K562 (cell line): ENCODE results near the gene PAQR6. TPM values are rescaled to one million over a fixed set of nuclear protein-coding genes. Genes with fewer than 3 reads are reported as not detected.

Experiments
- ATAC-seq: fragments of 200-7000 bp; cut with Tn5 transposase; 3 replicates; pipeline ENCODE4 v1.9.1; 2020; ENCODE audit warnings: moderate library complexity
- BruUV-seq: library from RNA; stranded (reverse); fragments of 400-500 nt; replicated peaks from 2 replicates; lab custom pipeline; 2021; lab: Mats Ljungman, UMichigan
- CTCF ChIA-PET: fragments of 300-600 bp; formaldehyde crosslinking; extraction: SDS; loops from one replicate; lab custom pipeline; 2021; ENCODE audit warnings: low intra/inter-chr PET ratio; lab: Yijun Ruan, JAX
- POLR2A ChIA-PET: fragments of 300-600, 350-650 bp; sonication (Branson Sonifier 250); formaldehyde crosslinking; extraction: SDS; loops from one replicate; lab custom pipeline; 2021; ENCODE audit warnings: antibody characterized with exemption, inconsistent platforms; lab: Yijun Ruan, JAX
- DNase-seq, 4 experiments: peaks; one replicate each; pipeline versions ENCODE4 v3.0.0 to v3.0.0-alpha.2; 2011 to 2018; ENCODE audit warnings: low spot score in 3 of 4, mixed read lengths in 3 of 4; ENCODE audit errors: extremely low read depth in 1 of 4
- FAIRE-seq: peaks from 2 replicates; lab custom pipeline; 2011; peaks lifted over from hg19 to GRCh38; lab: Jason Lieb, UNC
- H2AFZ ChIP-seq: 2 replicates; pipeline ENCODE4 v1.6.0; 2011; ENCODE audit warnings: low read depth, low read length, control low read depth, inconsistent platforms
- H3K27ac ChIP-seq: fragments of 200-600 bp; 3 replicates; pipeline ENCODE4 v1.8.0; 2011; ENCODE audit warnings: low read depth, mild to moderate bottlenecking, control low read depth, inconsistent platforms, low read length, moderate library complexity, mixed read lengths; ENCODE audit errors: extremely low read depth
- H3K27me3 ChIP-seq, 2 experiments: fragments of 300-600 bp in 1 of 2; 2 replicates in 1 of 2; 3 replicates in 1 of 2; pipeline versions ENCODE4 v1.6.0 to v1.8.0; 2011; ENCODE audit warnings: inconsistent platforms in 2 of 2, low read length in 2 of 2, mild to moderate bottlenecking in 1 of 2, mixed read lengths in 1 of 2, moderate library complexity in 1 of 2; ENCODE audit not compliant: control insufficient read depth in 2 of 2, insufficient read depth in 2 of 2
- H3K36me3 ChIP-seq: fragments of 300-600 bp; 3 replicates; pipeline ENCODE4 v1.8.0; 2011; ENCODE audit warnings: mild to moderate bottlenecking, low read length, inconsistent platforms; ENCODE audit not compliant: control insufficient read depth, insufficient read depth
- H3K4me1 ChIP-seq, 2 experiments: fragments of 200-600 bp in 1 of 2; replicated peaks in 1 of 2; 2 replicates in 1 of 2; 3 replicates in 1 of 2; pipeline versions ENCODE4 v1.5.1 to v1.8.0; 2011; ENCODE audit warnings: inconsistent platforms in 2 of 2, low read length in 2 of 2, mild to moderate bottlenecking in 1 of 2, mixed read lengths in 1 of 2, moderate library complexity in 1 of 2; ENCODE audit not compliant: control insufficient read depth in 2 of 2, insufficient read depth in 2 of 2
- H3K4me2 ChIP-seq: 2 replicates; pipeline ENCODE4 v1.6.1; 2011; ENCODE audit warnings: low read length, control low read depth, inconsistent platforms, mixed read lengths; ENCODE audit not compliant: insufficient read depth
- H3K4me3 ChIP-seq: fragments of 200-600 bp; sonication (generic), shearing (Covaris generic); 2 replicates; pipeline ENCODE4 v1.5.1; 2016; ENCODE audit warnings: control low read depth, inconsistent platforms
- H3K79me2 ChIP-seq: fragments of 200-600 bp; 3 replicates; pipeline ENCODE4 v1.8.0; 2011; ENCODE audit warnings: low read length, inconsistent platforms; ENCODE audit not compliant: control insufficient read depth, insufficient read depth
- H3K9ac ChIP-seq, 2 experiments: 2 replicates each; pipeline versions ENCODE4 v1.6.0 to v1.6.1; 2011; ENCODE audit warnings: low read depth in 2 of 2, low read length in 2 of 2, control low read depth in 1 of 2, inconsistent platforms in 1 of 2, mild to moderate bottlenecking in 1 of 2, mixed read lengths in 1 of 2; ENCODE audit not compliant: insufficient read depth in 1 of 2
- H3K9me1 ChIP-seq: one replicate; pipeline ENCODE4 v1.6.0; 2011; ENCODE audit warnings: inconsistent platforms, mild to moderate bottlenecking, low read length, moderate library complexity; ENCODE audit not compliant: control insufficient read depth, insufficient read depth
- H3K9me3 ChIP-seq: replicated peaks from 2 replicates; pipeline ENCODE4 v1.5.1; 2011; ENCODE audit warnings: low read depth, low read length, inconsistent platforms; ENCODE audit not compliant: control insufficient read depth, insufficient read depth
- H4K20me1 ChIP-seq: replicated peaks from 2 replicates; pipeline ENCODE4 v1.6.1; 2011; ENCODE audit warnings: low read length, inconsistent platforms, mixed read lengths; ENCODE audit not compliant: control insufficient read depth, insufficient read depth
- C11orf30 ChIP-seq: fragments of 450-650 bp; IDR thresholded peaks from 2 replicates; pipeline ENCODE4 v1.6.1; 2016; ENCODE audit warnings: low read depth, mild to moderate bottlenecking
- CTBP1 ChIP-seq: fragments of 450-650 bp; IDR thresholded peaks from 2 replicates; pipeline ENCODE4 v1.6.1; 2016; ENCODE audit warnings: borderline replicate concordance
- E2F6 ChIP-seq, 2 experiments: IDR thresholded peaks; 2 replicates each; pipeline ENCODE4 v1.6.1; 2011; ENCODE audit warnings: borderline replicate concordance in 1 of 2, control low read depth in 1 of 2, low read depth in 1 of 2, low read length in 1 of 2, mild to moderate bottlenecking in 1 of 2, mixed read lengths in 1 of 2, moderate library complexity in 1 of 2; ENCODE audit not compliant: insufficient read depth in 1 of 2, insufficient read length in 1 of 2, poor library complexity in 1 of 2, severe bottlenecking in 1 of 2; ENCODE audit errors: extremely low read depth in 1 of 2
- MAFF ChIP-seq: IDR thresholded peaks from 2 replicates; pipeline ENCODE4 v1.6.1; 2012; ENCODE audit warnings: low read length, improper control_type of control experiment
- NFE2 ChIP-seq: IDR thresholded peaks from 2 replicates; pipeline ENCODE4 v1.6.1; 2014; ENCODE audit warnings: antibody characterized with exemption, low read depth
- NONO ChIP-seq, 2 experiments: fragments of 200-400 bp in 1 of 2; fragments of 450-650 bp in 1 of 2; formaldehyde crosslinking in 1 of 2; IDR thresholded peaks; 2 replicates each; pipeline ENCODE4 v1.6.1; 2017; ENCODE audit warnings: low read depth in 2 of 2, mild to moderate bottlenecking in 2 of 2, moderate library complexity in 2 of 2, low read length in 1 of 2
- PBX2 ChIP-seq, 2 experiments: IDR thresholded peaks in 1 of 2; conservative IDR thresholded peaks in 1 of 2; 2 replicates each; pipeline ENCODE4 v1.6.1; 2016; ENCODE audit warnings: low read depth in 2 of 2, mild to moderate bottlenecking in 1 of 2, missing compliant biosample characterization in 1 of 2, missing genetic modification characterization in 1 of 2, moderate library complexity in 1 of 2
- RB1 ChIP-seq: fragments of 450-650 bp; IDR thresholded peaks from 2 replicates; pipeline ENCODE4 v1.6.1; 2017; ENCODE audit warnings: low read depth, mild to moderate bottlenecking
- ZNF134 ChIP-seq: fragments of 250-450 bp; sonication (Bioruptor Pico); conservative IDR thresholded peaks from 2 replicates; pipeline ENCODE4 v1.4.0; 2020
- WGBS: fragments of 100-300 bp; shearing (Covaris generic); methylation state at CpG from one replicate; pipeline ENCODE4 v1.1.6; 2016; ENCODE audit warnings: low coverage, mixed read lengths; ENCODE audit not compliant: insufficient coverage; ENCODE audit errors: missing lambda C conversion rate; 5-methylcytosine and 5-hydroxymethylcytosine counted together
- in situ Hi-C: fragments of 300-500 bp; cut with MboI; formaldehyde crosslinking; loops from 4 replicates; pipeline ENCODE4 v1.15.0; 2018; ENCODE audit warnings: inconsistent platforms, mixed read lengths
- intact Hi-C: fragments of 100-400 bp; cut with micrococcal nuclease; formaldehyde crosslinking; loops from 2 replicates; pipeline ENCODE4 v1.14.2; 2022
- polyA plus RNA-seq, 8 experiments: library from polyadenylated mRNA; depleted of rRNA in 4 of 8; stranded (reverse) in 5 of 8; unstranded in 3 of 8; fragments of >200 nt; fragmentation: Nextera tagmentation in 2 of 8; fragmentation: Illumina TruSeq in 1 of 8; extraction: Ambion mirVana in 2 of 8; extraction: Trizol in 1 of 8; gene quantifications; 2 replicates each; pipeline versions ENCODE4 v1.2.1 to v1.2.3, GENCODE V29; 2011 to 2014; ENCODE audit warnings: inconsistent platforms in 1 of 8, missing spikeins in 1 of 8
- total RNA-seq, 7 experiments: library from RNA; depleted of rRNA in 6 of 7; stranded (reverse); fragments of >200 nt in 6 of 7; fragmentation: Illumina TruSeq in 2 of 7; extraction: Trizol in 2 of 7; gene quantifications; 2 replicates each; pipeline versions ENCODE4 v1.2.1 to v1.2.3, GENCODE V29; 2011 to 2021; ENCODE audit warnings: low replicate concordance in 1 of 7
- TF ChIP-seq, protein P1 (sequence below): sonication (generic); formaldehyde crosslinking; IDR thresholded peaks from 2 replicates; pipeline ENCODE4 v1.8.0; 2022; ENCODE audit warnings: missing genetic modification reagents, mild to moderate bottlenecking, moderate library complexity, borderline replicate concordance
- TF ChIP-seq, protein P2 (sequence below): fragments of 450-650 bp; IDR thresholded peaks from 2 replicates; pipeline ENCODE4 v1.6.1; 2016

The PAQR6 gene
- total and polyA plus RNA-seq, 9 of the 15 experiments (the other 6 are each of a cell fraction or from before 2014, with no cell fraction given) = 0.07 to 1.8 (median 0.62) TPM

- Histone ChIP-seq H3K27ac (no peak overlapping the region), H2AFZ (no peak overlapping the region), H4K20me1 (no peaks in the 10 kb centered on the region), H3K9ac (peak overlapping the region in 1 of 2 experiments; percentile 80; a peak in 1 of 4 replicates), H3K9me1 (no peaks in the 10 kb centered on the region), H3K4me3 (no peak overlapping the region), H3K27me3 (no peaks in the 10 kb centered on the region), H3K4me2 (no peak overlapping the region), H3K36me3 (peaks cover 37% of the 10 kb centered on the region; the same call in 2 of the 3 replicates), H3K4me1 (peaks cover 9 to 18% of the 10 kb centered on the region in 2 experiments; a peak in 4 of 5 replicates), H3K79me2 (no peaks in the 10 kb centered on the region), H3K9me3 (no peaks in the 10 kb centered on the region)
- 61% methylated on average over 11 of the region's 12 CpGs for WGBS
- no TSS peak for BruUV-seq
- ATAC-seq = peak; percentile 74
- POLR2A ChIA-PET = interaction anchor here (0.6 to 1.6 kb wide), 13 partner anchors 9 to 113 kb away, joined by 3 to 6 read pairs (median 3); partner anchors contain the start of genes BGLAP and SMG5
- peak in 2 of 4 experiments; percentile 44 to 68 for DNase-seq
- CTCF ChIA-PET = no interaction called here
- in situ Hi-C loops (loop anchor here (5.0 kb wide), 1 partner anchor 85 kb away; no protein-coding TSS in a partner anchor), intact Hi-C loops (loop anchor here (5.0 kb wide), 1 partner anchor 215 kb away; no protein-coding TSS in a partner anchor)
- peak; percentile 78 for FAIRE-seq
- TF ChIP-seq PBX2 (CRISPR knock-in tag; IDR thresholded peaks at IDR 0.05; ENCODE audit: low read depth) (no peak), PBX2 (tag; conservative IDR thresholded peaks at IDR 0.05; ENCODE audit: low read depth) (peak; percentile 72), NFE2 (peak; percentile 94), NONO (IDR thresholded peaks at IDR 0.05; ENCODE audit: low read depth in 2 of 2, low read length in 1 of 2) (no peak), CTBP1 (peak; percentile 27; the same call in 1 of the 2 replicates), E2F6 (IDR thresholded peaks at IDR 0.05; ENCODE audit: borderline replicate concordance in 1 of 2, extremely low read depth in 1 of 2, insufficient read depth in 1 of 2, insufficient read length in 1 of 2, low read depth in 1 of 2, low read length in 1 of 2, poor library complexity in 1 of 2, severe bottlenecking in 1 of 2) (peak in 1 of 2 experiments; percentile 39), ZNF134 (CRISPR knock-in tag) (no peak), C11orf30 (peak; percentile 90), RB1 (peak; percentile 53; the same call in 1 of the 2 replicates), MAFF (peak; percentile 81)
- TF ChIP-seq, protein P1, sequence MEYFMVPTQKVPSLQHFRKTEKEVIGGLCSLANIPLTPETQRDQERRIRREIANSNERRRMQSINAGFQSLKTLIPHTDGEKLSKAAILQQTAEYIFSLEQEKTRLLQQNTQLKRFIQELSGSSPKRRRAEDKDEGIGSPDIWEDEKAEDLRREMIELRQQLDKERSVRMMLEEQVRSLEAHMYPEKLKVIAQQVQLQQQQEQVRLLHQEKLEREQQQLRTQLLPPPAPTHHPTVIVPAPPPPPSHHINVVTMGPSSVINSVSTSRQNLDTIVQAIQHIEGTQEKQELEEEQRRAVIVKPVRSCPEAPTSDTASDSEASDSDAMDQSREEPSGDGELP = 0 out of 2 replicates have a peak, but pooled peaks have one; percentile 16
- TF ChIP-seq, protein P2, sequence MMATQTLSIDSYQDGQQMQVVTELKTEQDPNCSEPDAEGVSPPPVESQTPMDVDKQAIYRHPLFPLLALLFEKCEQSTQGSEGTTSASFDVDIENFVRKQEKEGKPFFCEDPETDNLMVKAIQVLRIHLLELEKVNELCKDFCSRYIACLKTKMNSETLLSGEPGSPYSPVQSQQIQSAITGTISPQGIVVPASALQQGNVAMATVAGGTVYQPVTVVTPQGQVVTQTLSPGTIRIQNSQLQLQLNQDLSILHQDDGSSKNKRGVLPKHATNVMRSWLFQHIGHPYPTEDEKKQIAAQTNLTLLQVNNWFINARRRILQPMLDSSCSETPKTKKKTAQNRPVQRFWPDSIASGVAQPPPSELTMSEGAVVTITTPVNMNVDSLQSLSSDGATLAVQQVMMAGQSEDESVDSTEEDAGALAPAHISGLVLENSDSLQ = peak; percentile 62; the same call in 1 of the 2 replicates
Measured at GRCh38 chr1:156232201-156232894, 15.5 kb downstream of the PAQR6 start.
